HG03103 (cell line): ENCODE results near the gene PTPRN.
A peak's percentile ranks its signal among the peaks of the same experiment; 100 is the strongest.

Source experiments
- ATAC-seq: cut with Tn5 transposase; IDR thresholded peaks from one replicate; pipeline ENCODE4 v1.9.1; 2021; ENCODE audit warnings: low read depth; ENCODE audit not compliant: unreplicated experiment

PTPRN gene

DNA sequence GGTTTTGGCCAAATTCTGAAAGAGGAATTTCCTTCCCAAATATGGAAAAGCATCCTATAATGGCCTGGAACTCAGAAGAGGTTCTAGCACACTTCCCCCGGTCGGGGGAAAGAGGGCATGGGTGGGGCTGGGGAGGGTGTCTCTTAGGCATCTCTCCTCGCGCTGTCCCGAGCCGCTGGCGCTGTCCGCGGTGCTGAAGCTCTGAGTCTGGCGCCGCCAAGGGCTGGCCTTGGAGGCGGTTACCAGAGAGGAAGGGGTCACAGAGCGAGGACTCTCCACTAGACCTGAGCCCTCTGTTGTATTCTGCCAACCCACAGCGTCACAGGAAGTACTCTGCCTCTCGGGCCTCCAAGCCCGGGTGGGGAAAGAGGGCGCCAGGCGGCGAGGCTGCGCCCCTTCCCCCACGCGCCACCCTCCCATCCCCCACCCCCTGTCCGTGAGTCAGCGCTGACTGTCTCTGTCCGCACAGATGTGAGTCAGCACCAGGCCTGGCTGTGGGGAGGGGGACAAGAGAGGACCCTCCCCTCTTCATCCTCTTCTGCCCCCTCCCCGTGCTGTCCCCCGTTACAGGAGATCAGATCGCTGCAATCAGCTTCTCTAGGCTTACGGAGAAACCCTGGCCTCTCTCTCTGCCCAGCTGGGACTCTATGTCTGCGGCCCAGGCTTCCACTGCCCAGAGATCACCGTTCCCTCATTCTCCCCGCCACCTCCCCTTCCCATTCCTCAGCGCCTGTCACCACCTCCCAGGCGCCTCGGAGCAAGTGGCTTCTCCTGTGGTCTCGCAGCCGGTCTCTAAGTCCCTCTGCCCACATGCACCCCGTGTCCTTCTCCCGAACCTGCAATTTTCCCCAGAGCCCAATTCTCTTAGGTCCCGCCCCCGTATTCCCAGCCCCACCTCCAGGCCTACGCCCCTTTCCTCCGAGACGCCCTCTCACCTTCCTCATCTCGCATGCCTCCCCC is 779 bp downstream of the PTPRN start:
- ATAC-seq = no peak

DNA sequence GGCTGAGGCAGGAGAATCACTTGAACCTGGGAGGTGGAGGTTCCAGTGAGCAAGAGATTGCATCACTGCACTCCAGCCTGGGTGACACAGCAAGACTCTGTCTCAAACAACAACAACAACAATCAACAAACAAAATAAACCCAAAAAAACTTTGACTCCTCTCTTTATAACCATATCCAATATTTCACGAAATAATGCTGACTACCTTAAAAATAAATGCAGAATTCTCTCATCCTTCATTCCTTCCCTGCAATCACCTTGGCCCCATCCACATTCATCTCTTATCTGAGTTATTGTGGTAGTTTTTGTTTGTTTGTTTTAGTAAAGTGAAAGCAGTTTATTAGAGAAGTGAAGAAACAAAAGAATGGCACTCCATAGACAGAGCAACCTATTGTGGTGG is 3.2 kb downstream of the PTPRN start:
- no peak for ATAC-seq

DNA sequence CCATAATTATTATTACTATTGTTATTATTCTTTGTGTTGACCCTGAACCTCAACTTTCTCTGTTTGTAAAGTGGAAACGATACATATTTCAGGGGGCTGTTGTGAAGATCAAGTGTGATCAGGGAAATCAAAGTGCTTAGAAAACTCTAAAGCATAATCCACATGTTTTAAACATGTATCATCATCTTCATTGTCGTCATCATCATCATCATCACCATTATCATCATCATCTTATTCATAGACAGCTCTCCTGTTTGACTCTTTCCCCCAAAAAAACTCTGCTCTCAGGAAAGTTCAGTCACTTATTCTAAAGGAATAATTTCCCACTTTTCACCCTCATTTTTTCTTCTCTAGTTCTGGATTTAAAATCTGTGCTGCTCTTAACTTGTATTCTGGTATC is 5.0 kb downstream of the PTPRN start:
- ATAC-seq = no peak

DNA sequence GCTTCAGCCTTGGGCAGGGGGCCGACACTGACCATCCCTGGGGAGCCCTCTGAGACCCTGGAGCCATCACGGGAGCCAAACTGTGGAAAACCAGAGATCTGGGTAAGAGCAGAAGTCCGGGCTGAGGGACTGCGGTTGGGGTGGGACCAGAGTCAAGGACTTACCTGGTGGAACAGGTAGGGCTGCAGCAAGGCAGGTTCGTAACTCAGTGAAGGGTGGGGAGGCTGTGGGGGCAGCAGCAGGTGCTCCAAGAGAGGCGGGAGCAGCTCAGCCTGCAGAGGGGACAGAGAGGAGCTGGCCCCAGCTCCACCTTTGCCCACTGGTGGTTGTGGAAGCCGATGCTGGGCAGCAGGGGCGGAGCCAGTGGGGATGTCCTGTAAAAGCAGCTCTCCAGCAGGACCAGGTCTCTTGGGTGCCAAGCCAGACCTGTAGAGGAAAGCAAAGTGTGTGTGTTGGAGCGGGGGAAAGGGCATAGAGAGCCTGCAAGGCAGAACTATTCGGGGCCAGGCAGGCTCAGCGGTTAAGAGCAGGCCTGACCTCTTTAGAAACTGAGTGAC is 6.7 kb downstream of the PTPRN start:
- ATAC-seq = no peak

DNA sequence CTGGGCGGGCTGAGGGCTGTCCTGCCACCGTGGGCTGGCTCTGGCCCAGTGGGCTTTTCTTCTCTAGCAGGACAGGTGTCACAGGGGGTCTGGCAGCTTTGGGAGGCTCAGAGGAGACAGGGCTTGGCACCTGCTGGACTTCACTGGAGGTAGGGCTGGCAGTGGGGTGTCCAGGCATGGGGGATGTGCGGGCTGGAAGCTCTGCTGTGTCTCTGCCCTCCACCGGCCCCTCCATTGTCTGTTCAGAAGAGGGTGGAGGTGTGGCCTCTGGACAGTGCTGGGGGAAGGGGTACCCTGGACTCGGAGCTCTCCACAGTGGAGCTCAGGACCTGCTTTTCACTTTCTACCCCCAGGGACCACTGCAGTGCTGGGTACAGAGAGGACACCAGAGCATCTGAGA is 9.2 kb downstream of the PTPRN start:
- ATAC-seq = no peak

DNA sequence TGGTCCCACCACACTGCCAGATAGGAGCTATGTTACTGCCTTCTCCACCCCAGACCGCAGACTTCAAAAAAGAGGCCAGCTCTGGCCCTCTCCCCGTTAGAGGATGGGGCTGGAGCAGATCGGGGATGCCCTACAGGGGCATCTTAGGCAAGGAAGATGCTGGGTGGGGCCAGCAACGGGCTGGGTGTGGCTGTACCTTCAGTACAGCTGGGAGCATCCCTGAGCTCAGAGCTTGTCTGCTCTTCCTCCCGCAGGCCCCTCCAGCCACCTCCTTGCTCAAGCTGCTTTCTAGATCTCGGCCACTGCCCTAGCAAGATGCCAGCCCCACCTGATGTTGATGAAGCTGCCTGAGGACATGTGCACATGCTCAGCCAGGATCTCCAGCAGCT is 9.8 kb downstream of the PTPRN start:
- ATAC-seq = no peak

DNA sequence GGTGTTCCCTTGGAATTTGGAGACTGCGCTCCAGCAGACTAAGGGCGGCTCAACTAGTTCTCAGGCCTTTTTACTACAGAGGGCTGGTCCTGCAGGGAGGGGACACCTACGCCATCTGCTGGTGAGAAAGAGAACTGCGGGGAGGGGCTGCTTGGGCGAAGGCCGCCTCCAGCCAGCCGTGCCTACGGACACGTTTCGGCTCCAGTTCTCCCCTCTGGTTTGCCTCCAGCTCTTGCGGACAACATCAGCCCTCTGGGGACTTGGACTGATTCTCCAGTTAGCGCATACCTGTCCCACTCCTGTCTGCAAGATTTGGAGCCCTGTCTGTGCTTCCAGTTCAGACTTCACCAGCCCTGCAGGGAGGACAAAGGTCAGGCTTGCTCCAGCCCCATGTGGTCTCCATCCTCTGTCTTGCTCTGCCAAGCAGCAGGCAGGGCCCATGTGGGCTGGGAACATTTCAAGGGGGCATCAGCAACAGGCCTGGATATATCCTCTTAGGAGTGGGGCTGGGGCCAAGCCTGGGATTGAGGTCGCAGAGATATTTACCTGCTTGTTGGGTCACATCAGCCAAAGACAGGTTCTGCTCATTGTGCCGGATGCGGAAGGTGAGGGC is 10.3 kb downstream of the PTPRN start:
- ATAC-seq = peak; percentile 47

DNA sequence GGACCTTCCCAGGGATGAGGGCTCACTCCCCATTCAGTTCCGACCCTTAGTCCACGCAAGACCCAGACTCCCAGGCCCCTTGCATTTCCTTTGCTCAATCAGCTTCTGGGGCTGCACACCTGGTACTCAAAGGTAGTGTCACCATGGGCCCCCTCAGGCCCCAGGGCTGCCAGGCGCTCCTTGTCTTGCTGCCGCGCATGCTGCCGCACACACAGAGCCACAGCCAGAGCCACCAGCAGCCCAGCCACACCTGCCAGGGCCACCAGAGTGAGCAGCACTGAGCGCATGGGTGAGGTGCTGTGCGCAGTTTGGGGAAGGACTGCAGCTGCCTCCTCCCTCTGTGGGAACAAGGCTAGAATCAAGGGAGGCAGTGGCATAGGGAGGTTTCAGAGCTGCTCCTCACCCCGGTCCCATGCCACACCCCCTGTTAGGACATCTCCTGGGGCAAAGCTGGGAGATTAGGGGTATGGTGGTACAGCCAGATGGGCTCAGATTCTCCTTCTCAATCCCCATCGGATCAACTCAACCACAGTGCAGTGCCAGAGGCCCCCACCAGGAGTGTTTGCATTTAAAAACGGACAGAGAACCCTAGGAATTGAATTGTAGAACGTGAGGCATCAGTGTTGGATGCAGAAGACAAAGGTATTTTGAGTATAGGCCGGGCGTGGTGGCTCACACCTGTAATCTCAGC is 11.3 kb downstream of the PTPRN start:
- ATAC-seq = no peak

DNA sequence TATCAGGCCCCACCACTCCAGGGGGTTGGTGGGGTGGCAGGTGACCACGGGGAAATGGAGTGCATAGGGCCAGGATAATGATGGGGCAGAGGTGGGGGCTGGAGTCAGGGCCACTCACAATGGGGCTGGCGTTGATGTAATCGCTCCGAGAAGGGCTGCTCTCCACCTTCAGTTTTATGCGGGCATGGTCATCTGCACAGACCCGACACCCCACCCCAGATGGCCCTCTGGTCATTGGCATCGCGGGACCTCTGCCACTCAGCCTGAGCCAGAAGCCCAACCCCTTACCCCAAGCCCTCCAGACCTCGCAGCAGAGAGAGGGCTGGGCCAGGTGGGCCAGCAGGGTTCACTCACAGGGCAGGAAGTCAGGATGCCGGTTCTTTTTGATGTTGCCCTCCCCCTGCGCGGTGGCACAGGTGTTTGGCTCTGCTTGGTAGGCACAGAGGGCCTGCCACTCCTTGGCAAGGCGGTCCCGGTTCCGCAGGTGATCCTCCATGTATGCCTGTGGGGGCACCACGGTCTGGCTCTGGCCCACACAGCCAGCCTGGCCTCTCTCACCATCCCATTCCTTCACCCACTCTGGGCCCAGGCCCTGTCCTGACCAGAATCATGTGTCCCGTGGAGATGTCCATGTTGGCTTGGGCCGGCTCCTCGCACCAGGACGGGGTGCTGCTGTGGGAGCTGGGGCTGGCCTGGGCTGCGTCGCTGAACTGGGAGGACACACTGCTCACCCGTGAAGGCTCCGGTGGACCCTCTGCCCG is 12.4 kb downstream of the PTPRN start:
- no peak for ATAC-seq

DNA sequence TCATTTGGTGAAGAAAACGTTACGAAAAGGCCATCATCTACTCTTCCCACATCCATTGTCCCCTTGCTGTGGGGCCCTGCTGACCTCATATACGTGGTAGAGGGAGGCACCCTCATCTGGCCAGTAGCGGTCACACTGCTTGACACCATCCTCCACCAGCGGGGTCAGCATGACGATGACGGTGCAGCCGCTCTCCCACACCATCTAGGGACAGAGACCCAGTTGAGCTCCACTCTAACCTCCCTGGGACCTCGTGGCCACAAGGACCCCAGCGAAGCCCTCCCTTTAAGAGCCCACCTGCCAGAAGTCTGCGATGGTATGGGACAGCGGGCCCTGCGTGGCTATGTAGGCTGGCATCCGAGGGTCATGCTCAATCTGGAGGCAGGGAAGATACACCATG is 13.1 kb downstream of the PTPRN start:
- ATAC-seq = no peak

DNA sequence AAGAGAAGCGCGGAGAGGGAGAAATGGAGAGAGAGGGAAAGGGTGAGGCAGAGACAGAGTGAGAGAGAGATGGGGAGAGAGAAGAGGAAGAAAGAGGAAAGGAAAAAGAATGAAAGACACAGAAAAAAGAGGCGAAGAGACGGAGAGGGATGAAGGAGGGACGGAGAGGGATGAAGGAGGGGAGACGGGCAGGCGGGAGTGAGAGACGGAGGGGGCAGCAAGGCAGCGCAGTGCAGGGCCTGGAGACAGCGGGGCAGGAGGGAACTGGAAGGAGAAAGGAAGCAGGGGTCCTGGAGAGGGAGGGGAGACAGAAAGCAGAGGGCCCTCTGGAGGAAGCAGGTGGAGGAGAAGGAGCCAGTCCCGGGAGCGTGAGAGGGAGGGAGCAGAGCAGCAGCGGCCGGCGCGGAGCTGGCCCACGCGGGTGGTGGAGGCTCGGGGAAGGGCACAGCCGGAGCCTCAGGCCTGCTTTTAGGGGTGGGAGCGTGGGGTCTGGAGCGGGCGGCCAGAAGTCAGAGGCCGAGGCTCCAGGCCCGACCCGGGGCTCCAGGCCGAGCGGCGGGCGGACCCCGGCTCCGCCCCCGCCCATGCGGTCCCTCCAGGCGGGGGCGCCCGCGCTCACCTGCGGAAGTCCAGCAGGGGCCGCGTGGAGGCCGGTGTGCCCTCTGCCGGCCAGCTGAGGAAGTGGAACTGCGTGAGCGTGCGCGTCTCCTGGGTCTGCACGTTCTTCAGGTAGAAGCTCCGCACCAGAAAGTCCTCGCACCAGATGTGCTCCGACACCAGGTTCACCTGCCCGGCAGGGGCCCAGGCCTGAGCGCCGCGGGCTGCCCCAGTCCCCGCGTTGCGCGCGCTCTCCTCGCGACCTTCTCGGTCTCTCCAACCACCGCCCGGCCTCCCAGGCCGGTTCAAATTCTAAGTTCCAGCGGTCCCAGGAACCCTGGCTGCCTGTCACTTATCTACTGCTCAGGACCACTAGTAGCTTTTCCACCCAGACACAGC is 14.5 kb downstream of the PTPRN start:
- ATAC-seq = peak; percentile 89

DNA sequence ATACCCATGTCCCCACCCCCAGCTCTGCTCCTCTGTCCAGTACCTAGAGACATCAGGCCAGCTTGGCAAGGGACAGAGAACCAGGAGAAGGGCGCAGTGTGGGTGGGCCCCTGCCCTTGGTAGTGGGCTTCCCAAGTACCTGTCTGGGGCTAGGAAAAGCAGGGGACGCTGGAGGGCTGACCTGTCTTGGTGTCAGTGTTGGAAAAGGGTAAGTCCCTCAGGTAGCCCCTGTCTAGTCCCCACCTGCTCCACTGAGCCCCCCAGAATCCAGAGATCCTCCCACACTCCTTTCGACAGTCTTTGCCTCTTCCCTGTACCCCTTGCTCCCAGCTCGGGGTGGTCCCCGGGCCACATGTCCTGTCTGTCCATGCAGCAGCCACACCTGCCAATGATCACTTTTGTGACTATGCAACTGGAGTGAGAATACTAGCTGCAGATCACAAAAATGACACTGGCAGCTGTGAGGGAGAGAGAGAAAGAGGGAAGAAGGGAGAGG is 15.4 kb downstream of the PTPRN start:
- no peak for ATAC-seq

DNA sequence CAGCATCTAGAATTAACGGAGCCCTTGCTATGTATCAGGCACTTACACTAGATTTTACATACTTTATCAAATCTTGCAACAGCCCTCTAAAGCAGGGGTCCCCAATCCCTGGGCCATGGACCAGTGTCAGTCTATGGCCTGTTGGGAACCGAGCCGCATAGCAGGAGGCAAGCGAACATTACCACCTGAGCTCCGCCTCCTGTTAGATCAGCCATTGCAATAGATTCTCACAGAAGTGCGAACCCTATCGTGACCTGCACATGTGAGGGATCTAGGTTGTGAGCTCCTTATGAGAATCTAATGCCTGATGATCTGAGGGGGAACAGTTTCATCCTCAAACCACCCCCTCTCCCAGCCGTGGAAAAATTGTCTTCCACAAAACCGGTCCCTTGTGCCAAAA is 16.6 kb downstream of the PTPRN start:
- ATAC-seq = no peak

DNA sequence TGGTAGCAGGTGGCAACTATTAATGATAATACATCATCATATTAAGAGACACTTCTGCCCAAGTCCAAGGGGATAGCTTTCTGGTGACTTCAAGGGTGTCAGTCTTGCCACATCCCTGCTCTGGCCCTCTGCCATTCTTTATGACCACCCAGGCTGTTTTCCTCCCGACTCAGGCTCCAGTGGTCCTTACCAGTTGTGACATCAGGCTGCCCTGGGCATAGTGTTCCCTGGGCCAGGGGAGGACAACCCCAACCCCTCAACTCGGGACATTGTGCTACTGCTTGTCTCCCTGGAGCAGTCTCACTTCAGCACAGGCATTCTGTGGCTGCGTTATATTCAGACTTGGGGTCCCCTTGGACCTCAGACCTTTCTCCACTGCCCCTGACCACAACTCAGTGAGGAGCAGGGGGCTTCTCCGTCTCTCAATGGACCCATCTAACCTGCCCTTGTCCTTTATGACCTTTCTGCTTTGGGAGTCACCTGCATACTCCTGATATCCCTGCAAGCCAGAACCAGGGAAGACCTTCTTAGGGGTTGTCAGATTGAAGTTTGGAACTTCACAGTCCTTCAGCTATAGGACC is 17.2 kb downstream of the PTPRN start:
- ATAC-seq = no peak

DNA sequence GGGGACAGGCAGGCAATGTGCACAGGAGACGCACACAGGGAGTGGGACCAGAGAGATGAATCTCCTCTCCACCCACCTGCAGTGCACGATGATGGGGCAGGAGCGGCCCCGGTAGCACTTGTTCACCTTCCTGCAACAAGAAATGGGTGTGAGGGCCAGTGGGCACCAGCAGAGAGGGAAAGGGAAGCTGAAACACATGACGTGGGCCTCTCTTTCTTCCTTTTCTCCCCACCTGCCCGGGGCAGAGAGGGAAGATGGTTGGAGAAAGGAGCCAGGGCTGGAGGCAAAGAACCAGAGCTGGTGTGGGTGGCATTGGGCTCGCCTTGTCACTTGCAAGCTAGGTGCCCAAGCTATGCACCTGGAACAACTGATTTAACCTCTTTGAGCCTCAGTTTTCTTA is 17.8 kb downstream of the PTPRN start:
- ATAC-seq = no peak

DNA sequence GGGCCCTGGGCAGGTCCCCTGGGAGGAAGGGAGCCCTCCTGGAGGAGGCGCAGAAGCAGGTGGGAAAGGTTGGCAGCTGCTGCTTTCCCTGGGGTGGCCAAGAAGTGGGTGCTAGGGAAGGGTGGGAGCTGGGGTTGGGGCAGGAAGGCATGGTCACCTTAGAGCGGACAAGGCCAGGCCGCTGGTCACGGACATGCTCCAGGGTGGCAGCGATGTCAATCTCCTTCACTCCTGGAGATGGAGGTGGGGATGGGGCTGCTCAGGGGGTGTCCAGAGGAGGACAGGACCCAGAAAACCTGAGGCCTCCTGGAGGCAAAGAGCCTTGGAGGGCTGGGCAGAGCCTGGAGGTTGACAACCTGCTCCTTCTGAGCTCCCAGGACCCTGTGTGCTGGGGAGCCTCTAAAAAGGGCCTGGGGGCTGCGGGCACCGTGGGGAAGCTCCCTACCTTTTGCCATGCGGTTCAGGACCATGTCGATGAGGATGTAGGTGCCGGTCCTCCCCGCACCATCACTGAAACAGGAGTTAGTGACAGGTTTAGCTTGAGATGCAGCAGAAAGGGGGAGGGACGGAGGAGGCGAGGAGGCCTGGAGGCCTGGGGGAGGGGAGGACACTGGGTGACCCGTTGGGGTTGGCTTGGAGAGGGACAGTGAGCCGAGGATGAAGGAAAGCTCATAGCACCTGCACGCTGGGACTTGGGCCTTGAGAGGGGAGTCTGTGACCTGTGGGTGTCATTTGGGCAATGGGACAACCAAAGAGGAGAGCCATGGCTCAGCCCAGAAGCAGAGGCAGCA is 18.6 kb downstream of the PTPRN start:
- no peak for ATAC-seq

DNA sequence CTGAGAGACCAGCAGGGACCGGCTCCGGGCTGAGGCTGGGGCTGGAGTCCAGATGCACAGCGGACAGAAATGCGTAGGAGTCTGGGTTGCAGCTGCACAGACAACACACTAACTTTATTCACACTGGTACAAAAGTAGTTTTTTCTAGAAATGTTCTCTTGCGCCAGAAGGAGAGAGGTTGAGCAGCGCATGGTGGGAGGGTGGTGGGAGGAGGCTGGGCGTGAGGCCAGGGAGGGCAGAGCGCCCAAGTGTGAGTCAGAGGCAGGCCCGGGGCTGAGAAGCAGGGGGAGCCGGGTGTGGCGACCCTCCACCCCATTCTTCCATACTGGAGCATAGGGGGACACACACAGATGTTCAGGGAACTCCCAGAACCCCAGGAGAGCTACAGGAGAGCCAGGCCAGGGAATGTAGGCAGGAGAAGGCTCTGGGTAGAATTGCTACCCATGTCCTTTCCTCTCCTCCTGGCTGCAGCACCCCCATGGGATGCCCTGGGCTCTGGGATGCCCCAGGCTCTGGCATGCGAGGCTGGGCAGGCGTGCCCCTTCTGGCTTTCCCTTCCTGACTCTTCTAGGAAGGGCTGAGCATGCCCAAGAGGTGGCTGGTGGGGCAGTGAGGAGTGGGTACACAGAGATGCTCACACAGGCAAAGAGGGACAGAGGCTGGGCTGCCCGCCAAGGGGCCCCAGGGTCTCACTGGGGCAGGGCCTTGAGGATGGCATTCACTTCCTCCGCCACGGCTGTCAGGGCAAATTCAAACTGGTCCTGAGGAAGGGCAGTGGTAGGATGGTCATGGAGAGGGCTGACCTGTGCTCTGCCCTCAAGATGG is 19.5 kb downstream of the PTPRN start:
- ATAC-seq = no peak
